ENCODE results near the gene ADRM1.

ADRM1 gene

GRCh38 chr20:62345681-62346370 is 43.0 kb downstream of the ADRM1 start:
- no peak overlapping the region for H3K4me3 ChIP-seq (replicated peaks; ENCODE audit: low read depth, low read length)
- no peak for TF ChIP-seq CTCF (IDR thresholded peaks at IDR 0.05; ENCODE audit: low read length, missing control alignments)
- no peak for DNase-seq (ENCODE audit: low read depth)

- no peak overlapping the region for H3K4me3 ChIP-seq (replicated peaks; ENCODE audit: low read depth, low read length)
- TF ChIP-seq CTCF (IDR thresholded peaks at IDR 0.05; ENCODE audit: low read length, missing control alignments): no peak
- no peak for DNase-seq (ENCODE audit: low read depth)
These were observed 43.8 kb downstream of the ADRM1 start for GRCh38 chr20:62346398-62347150.

GRCh38 chr20:62347151-62347404 is 44.3 kb downstream of the ADRM1 start:
- no peak for DNase-seq (ENCODE audit: low read depth)
- no peak for TF ChIP-seq CTCF (IDR thresholded peaks at IDR 0.05; ENCODE audit: low read length, missing control alignments)
- no peak overlapping the region for H3K4me3 ChIP-seq (replicated peaks; ENCODE audit: low read depth, low read length)

- no peak overlapping the region for H3K4me3 ChIP-seq (replicated peaks; ENCODE audit: low read depth, low read length)
- no peak for TF ChIP-seq CTCF (IDR thresholded peaks at IDR 0.05; ENCODE audit: low read length, missing control alignments)
- no peak for DNase-seq (ENCODE audit: low read depth)
These were observed 44.6 kb downstream of the ADRM1 start for GRCh38 chr20:62347445-62347844.

GRCh38 chr20:62348604-62349003 is 45.8 kb downstream of the ADRM1 start:
- H3K4me3 ChIP-seq (replicated peaks; ENCODE audit: low read depth, low read length): no peak overlapping the region
- TF ChIP-seq CTCF (IDR thresholded peaks at IDR 0.05; ENCODE audit: low read length, missing control alignments): no peak
- no peak for DNase-seq (ENCODE audit: low read depth)

DNA sequence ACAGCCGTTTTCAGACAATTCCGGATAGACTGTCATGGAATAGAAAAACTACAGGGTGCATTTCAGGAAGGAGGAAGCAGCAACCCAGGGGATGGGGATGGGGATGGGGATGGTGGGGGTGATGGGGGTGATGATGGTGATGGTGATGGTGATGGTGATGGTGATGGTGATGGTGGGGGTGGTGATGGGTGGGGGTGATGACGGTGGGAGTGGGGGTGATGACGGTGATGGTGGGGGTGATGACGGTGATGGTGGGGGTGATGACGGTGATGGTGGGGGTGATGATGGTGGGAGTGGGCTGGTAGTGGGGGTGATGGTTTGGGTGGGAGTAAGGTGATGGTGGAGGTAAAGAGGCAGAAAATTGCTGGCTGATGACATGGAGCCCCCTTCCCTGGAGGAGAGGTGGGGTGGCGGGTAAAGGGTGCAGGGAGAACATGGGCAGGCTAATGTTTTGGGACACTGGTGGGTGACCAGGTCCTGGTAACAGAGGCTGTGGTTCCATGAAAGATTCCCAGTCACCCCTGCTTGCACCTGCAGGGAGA is 46.8 kb downstream of the ADRM1 start:
- DNase-seq (ENCODE audit: low read depth): no peak
- no peak for TF ChIP-seq CTCF (IDR thresholded peaks at IDR 0.05; ENCODE audit: low read length, missing control alignments)

More for the DNA sequence above, 46.8 kb downstream of the ADRM1 start:
- no peak overlapping the region for H3K4me3 ChIP-seq (replicated peaks; ENCODE audit: low read depth, low read length)
